ENCODE measurements around the gene SYNDIG1.

DNA sequence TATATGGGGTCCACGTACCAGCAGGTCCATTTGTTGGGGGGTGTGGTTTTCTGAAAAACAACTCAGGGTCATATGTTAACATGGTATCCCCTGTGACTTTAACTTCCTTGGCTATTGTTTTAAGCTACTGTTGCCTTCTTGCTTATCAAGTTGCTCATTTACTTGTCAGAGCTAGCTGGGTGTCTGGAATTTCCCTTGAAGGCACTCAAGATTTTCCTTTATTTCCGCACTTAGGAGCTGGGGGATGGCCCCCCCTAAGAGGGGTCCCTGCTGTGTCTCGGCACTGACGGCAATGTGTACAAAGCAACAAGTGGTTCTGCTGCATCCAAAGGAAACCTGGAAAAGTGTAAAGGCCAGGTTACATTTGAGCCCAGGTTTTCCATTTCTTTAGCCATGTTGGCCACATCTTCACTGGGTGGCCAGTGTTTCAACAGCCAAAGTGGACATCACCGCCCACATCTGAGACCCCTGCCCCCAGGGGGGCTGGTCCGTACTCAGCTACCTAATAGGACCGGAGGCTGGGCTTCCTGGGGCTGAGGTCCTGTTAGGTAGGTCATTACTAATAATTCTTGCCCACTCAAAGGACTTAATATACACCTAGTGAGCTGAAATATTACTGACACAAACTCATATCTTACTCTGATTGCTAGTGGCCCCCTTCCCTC lies 24.8 kb upstream of the SYNDIG1 start:
- TF ChIP-seq, protein P1, sequence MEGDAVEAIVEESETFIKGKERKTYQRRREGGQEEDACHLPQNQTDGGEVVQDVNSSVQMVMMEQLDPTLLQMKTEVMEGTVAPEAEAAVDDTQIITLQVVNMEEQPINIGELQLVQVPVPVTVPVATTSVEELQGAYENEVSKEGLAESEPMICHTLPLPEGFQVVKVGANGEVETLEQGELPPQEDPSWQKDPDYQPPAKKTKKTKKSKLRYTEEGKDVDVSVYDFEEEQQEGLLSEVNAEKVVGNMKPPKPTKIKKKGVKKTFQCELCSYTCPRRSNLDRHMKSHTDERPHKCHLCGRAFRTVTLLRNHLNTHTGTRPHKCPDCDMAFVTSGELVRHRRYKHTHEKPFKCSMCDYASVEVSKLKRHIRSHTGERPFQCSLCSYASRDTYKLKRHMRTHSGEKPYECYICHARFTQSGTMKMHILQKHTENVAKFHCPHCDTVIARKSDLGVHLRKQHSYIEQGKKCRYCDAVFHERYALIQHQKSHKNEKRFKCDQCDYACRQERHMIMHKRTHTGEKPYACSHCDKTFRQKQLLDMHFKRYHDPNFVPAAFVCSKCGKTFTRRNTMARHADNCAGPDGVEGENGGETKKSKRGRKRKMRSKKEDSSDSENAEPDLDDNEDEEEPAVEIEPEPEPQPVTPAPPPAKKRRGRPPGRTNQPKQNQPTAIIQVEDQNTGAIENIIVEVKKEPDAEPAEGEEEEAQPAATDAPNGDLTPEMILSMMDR (IDR thresholded peaks at IDR 0.05) = no peak
- no peak for TF ChIP-seq POLR2A (IDR thresholded peaks at IDR 0.05)

All from body of pancreas (tissue), 4 donors.